ENCODE measurements around the gene L3MBTL3.

L3MBTL3 gene

GRCh38 chr6:130189531-130190397 is 171.4 kb downstream of the L3MBTL3 start:
- H3K4me3 ChIP-seq (replicated peaks; ENCODE audit: low read depth, low read length) = no peak overlapping the region
- no peak for DNase-seq (ENCODE audit: extremely low read depth, low read depth)
- TF ChIP-seq CTCF (IDR thresholded peaks at IDR 0.05; ENCODE audit: low read depth, low read length, missing control alignments) = no peak
